HG03095 (cell line): Measurements from ENCODE around the gene TMEM42.
A peak's percentile ranks its signal among the peaks of the same experiment; 100 is the strongest.
"Not testable (repeated sequence)": the region's sequence is repeated elsewhere in the genome, so short reads cannot be mapped to it uniquely, and the experiment has no call there.

Source experiments
- ATAC-seq: cut with Tn5 transposase; IDR thresholded peaks from one replicate; pipeline ENCODE4 v1.9.1; 2021; ENCODE audit warnings: moderate library complexity; ENCODE audit not compliant: unreplicated experiment

The TMEM42 gene

DNA sequence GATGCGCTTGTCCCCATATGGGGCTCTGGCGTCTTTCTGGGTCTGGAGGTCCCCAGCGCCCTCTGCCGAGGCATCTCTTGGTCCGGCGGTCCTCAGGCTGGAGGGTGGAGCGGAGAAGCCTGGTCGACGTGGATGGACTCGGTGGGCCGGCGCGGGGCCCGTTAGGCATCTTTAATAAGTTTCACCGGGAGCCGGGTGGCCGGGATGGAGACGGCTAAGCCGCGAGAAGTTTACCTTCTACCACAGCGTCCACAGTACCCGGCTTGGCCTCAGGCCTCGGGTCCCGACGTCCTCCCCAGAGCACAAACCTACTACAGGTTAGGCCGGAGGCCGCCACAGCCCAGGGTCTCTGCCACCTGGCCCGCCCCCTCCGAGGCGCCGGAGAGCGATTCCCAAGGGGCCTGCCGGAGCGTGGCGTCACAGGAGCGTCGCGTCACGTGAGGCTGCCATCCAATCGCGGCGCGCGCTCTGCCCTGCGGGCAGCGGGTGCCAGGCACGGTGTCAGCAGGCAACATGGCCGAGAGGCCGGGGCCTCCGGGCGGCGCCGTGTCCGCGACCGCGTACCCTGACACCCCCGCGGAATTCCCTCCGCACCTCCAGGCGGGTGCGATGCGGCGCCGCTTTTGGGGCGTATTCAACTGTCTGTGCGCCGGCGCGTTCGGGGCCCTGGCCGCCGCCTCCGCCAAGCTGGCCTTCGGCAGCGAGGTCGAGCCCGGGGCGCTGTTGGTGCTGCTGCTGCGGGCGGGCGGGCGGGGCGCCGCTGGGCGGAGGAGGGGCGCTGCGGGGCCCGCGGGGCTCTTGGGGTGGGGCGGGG is at the start of gene TMEM42:
Gene TMEM42, plus strand, starts transcription at position 501 of the 814 bp plus-strand sequence. Its CDS starts 13 bp downstream, at position 514.
- ATAC-seq: peak; percentile 94

DNA sequence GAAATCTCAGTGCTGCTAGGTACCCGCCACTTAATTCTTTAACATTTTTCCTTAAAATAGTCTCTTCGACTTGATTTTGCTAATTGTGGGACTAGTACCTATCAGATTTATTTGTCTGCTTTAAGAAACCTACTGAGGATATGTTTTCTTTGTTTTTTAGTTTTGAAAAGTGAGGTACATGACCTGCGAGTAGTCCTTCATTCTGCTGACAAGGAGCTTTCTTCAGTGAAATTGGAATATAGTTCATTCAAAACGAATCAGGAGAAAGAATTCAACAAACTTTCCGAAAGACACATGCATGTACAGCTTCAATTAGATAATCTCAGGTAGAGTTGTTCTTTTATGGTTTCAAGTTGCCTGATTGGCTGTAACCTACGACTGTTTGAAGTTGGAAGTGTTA is 47.0 kb upstream of the TMEM42 start:
- no peak for ATAC-seq

DNA sequence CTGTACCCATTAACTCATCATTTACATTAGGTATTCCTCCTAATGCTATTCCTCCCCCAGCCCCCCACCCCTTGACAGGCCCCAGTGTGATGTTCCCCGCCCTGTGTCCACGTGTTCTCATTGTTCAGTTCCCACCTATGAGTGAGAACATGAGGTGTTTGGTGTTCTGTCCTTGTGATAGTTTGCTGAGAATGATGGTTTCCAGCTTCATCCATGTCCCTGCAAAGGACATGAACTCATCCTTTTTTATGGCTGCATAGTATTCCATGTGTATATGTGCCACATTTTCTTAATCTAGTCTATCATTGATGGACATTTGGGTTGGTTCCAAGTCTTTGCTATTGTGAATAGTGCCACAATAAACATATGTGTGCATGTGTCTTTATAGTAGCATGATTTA is 45.4 kb upstream of the TMEM42 start:
- not testable (repeated sequence) for ATAC-seq

DNA sequence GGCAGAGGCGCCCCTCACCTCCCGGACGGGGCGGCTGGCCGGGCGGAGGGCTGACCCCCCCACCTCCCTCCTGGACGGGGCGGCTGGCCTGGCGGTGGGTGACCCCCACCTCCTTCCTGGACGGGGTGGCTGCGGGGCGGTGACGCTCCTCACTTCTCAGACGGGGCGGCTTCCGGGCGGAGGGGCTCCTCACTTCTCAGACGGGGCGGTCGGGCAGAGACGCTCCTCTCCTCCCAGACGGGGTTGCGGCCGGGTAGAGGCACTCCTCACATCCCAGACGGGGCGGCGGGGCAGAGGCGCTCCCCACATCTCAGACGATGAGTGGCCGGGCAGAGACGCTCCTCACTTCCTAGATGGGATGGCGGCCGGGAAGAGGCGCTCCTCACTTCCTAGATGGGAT is 40.5 kb upstream of the TMEM42 start:
- ATAC-seq: not testable (repeated sequence)

DNA sequence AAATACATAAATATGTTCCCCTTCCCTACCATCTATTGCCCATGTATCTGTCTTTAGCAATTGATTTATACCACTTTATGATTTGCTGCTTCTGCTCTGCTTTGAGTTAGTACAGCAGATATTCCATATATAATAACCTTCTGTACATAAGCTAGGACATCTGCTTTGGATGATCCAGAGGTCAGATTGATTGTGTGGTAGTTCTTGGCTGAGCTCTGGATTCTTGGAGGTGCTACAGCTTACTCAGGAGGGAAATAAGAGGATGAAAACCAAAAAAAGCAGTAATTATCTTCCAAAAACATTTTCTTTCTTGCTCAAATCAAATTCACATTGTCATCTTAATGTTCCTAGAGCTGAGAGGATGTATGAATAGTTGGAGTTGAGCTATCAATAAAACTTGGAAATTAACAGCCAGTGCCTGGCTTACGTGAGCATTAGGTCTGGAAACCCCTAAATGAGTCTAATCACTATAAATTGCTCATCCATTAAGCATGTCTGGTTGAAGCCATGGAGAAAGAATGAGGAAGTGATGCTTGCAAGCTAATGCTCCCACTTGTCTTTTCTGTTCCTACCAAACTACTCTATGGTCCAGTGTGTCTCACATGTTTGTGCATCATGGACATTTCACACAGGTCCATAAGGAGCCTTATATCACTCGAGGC is 36.3 kb upstream of the TMEM42 start:
- ATAC-seq: no peak

DNA sequence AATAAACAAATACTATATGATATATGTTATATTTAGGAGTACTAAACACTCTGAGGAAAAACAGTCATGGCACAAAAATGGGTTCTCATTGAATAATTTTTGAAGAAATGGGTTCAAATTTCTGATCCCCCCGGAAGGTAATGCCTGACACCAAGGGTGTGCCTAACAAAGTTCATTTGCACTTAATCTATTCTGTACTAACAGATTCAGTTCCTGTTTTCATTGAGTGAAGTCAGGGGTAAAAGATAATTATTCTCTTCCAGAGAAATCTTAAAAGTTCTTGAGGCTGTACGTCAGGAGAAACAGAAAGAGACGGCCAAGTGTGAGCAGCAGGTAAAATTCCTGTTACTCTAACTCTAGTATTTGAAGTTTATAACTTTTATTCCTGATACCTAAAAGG is 34.5 kb upstream of the TMEM42 start:
- ATAC-seq: no peak

DNA sequence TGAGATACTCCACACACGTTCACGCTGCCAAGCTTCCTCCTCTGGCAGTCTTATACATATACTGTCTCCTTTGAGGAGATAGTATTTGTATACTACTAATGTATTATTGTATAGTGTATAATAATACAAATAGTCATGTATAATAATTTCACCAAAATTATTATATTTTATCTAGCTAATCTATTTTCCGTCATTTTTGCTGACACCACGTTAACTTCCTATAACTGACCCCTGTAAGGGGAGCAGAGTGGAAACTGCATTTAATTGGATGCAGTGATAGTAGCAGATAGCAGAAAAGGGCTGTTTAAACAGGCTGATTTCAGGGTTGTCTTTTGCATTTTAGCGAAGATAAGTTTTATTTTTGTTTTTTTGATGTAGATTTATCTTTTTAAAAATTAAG is 30.5 kb upstream of the TMEM42 start:
- ATAC-seq: no peak

DNA sequence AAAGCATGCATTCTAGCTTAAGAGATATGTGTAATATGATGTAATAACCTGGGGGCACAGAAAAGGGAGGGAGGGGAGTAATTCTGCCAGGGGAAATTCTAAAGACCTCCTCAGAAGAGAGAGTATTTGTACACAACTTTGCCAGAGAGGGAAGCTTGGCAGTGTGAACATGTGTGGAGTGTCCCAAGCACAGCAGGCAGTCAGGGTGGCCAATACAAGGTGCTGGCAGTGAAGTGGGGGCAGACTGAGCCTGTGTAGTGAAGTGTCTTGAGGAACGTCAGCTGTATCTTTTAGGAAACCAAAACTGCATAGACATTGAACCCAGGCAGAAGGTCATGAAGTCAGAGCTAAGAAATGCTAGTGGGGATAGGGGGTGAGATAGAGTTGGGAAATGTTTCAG is 29.7 kb upstream of the TMEM42 start:
- no peak for ATAC-seq

DNA sequence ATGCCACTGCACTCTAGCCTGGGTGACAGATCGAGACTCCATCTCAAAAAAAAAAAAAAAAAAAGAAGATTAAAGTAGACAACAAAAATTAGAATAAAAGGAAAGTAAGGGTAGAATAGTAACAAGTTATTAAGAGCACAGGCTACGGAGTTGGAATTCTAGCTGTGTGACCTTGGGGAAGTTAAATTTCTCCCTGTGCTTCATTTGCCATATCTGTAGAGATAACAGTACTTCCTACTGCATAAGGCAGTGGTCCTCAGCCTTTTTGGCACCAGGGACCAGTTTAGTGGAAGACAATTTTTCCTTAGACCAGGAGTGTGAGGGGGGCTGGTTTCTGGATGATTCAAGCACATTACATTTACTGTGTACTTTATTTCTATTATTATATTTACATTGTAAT is 28.7 kb upstream of the TMEM42 start:
- no peak for ATAC-seq

DNA sequence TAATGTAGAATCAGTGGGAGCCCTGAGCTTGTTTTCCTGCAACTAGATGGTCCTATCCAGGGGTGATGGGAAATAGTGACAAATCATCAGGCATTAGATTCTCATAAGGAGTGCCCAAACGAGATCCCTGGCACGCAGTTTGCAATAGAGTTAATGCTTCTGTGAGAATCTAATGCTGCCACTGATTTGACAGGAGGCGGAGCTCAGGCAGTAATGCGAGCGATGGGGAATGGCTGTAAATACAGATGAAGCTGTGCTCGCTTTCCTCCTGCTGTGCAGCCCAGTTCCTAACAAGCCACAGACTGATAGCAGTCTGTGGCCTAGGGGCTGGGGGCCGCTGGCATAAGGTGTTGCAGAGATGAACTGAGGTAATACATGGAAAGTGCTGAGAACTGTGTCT is 28.3 kb upstream of the TMEM42 start:
- ATAC-seq: no peak

DNA sequence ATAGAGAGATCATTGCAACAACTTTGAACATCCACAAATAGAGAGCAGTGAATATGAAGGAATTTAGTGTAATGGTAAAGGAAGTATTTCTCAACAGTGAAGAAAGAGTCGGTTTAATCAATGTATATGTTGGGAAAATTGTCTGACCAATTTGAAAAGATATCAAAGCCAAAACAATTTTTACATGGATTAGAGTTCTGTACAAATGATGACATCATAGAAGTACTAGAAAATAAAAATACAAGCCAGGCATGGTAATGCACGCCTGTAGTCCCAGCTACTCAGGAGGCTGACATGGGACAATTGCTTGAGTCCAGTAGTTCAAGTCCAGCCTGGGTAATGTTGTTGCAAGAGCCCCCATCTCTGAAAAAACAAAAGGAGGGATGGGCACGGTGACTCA is 26.0 kb upstream of the TMEM42 start:
- no peak for ATAC-seq

DNA sequence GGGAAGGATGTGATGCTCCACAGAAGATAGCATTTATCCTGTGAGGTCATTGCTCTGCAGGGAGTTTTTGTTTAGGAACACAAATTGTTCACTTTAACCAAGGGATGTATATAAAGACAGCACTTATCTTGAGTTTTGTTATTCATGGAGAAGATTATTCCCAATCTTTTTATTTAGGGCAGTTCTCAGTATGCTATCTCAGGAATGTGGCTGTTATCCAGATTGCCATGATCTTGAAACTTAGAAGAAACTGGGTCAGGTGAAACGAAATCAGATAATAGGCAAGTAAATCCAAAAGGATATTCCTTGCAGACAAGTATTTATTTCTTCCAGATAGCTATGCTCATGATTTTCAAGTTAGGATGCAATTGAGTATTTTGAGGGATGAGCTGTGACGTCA is 19.3 kb upstream of the TMEM42 start:
- no peak for ATAC-seq

DNA sequence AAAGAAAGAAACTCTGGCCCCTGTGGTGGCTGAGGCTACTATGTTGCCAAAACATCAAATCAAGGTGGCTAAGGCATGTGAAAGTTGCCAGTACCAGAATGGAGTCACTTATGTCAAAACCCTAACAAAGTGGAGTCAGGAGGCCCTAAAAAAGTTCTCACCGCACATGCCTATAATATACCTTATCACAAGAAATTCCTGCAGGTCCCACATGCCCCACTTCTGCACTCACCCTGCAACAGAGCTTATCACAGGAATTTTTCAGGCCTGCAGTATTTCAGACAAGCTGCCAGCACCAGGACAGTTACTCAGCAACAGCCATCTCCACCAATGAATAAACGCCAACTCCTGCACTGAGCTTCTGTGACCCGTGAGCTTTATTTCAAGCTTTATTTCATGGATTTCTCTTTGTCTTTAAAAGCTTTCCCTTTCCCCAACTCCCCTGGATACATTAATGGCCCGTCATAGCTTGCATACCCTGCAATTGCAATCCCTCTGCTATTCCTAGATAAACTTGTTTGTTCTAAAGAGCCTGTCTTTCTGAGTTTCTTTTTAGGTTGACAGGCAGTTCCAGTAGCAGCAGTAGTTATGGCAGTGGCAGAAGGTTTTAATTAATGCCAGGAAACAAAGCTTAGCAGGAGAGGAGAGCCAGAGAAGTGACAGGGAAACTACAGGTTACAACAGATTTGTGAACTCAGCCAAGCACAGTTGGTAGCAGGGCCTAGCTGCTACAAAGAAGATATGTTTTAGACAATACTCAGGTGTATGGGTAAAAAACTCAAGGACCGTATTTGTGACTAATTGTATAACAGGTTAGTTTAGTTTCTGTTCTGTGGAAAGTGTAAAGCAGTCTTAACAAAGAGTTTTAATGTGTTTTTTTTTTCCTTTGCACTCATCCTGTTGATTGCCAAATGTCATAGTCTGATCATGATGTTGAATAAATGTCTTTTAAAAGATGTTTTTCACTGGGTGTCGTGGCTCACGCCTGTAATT is 15.9 kb upstream of the TMEM42 start:
- no peak for ATAC-seq

DNA sequence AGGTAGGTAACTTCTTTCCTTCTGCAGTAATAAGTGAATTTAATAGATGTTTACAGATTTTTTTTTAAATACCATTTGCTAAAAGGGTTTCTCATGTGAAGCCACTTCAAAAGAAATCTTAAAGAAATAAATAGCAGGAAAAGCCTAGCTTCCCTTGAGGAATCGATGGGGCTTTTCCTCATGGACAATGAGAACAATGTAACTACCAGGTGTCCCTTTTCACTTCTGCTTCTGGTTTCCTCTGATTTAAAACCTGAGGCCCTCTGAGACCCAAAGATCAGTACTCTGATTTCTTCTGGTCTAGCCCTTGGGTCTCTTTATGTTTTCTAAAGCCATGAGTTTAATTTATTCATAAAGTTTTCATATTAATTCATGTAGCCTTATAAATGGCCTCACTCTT is 13.1 kb upstream of the TMEM42 start:
- ATAC-seq: no peak

DNA sequence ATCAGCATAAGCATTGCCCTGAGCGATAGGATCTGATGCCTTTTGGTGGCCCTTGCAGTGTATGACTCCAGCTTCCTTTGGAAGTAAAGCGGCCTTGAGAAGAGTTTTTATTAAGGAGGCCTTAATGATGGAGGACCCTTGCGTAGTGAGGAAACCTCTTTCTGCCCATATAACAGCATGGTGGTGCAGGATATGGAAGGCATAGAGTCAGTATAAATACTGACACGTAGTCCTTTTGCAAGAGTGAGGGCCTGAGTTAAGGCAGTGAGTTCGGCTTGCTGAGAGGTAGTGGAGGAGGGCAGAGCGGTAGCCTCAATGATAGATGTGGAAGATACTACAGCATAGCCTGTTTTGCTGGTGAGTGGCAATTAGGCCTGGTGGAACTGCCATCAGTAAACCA is 5.0 kb upstream of the TMEM42 start:
- ATAC-seq: not testable (repeated sequence)

DNA sequence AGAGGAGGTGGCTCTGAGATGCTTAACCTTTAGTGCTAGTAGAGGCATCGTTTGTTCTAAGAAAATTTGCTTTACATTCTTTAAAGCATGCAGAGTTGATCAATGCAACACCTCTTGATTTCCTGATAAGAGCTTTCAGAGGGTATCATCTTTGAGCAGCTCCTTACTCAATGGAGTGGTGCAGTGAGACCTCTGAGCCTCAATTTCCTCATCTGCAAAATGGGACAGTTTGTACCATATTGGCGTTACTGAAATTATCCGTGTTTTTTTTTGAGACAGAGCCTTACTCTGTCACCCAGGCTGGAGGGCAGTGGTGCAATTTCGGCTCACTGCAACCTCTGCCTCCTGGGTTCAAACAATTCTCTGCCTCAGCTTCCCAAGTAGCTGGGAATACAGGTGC is 1.6 kb upstream of the TMEM42 start:
- ATAC-seq: no peak

DNA sequence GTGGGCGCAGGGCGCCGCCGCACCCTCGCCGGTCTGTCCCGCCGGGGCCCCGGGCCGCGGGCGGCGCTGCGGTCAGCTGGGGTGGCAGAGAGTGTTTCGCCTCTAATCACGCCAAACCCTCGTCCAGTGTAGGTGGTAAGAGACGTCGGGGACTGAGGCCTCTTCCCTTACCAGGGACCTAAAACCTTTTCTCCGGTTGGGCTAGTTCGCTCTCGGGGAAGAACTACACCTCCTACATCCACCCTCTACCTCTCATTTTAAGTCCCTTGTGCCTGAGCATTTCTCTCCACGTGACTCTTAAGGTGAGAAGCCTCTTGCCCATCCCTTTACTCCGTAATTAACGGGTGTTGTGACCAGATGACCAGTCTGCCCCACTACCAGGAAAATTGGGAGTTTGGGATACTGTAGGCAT is 520 bp downstream of the TMEM42 start:
- ATAC-seq: peak; percentile 4

DNA sequence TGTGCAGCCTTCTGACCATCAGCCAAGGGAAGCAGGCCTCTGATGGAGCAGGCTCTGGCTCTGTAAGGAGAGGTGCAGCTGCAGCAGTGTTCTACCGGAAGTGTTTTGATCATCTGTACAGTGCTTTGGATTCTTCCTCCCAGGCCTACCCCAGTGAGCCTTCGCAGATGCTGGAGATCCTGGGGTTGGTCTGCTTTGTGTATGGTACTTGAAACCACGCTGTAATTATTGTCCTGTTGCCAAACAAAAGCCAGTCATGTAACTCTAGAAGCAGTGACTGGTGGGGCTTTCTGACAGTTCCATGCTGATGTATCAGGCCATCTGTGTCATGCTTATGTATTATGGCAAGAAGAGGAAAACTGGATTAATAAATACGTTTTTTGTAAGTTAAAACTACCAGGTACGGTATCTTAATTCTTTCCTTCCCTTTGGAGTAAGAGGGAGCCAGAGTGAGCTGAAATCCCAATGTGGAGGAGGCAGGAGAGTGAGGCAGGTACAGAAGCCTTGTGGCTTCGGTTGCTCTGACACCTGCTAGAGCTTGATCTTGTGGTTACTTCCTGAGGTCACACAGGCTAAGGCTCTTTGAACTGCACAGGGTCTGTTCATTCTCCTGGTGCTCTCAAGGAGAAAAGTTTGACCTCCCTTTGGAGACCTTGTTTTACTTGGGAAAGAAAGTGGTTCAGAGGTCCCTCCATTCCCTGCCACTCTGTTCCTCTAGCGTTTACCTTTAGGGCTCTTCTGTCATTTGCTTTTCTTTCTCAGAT is 3.7 kb downstream of the TMEM42 start:
- ATAC-seq: no peak

DNA sequence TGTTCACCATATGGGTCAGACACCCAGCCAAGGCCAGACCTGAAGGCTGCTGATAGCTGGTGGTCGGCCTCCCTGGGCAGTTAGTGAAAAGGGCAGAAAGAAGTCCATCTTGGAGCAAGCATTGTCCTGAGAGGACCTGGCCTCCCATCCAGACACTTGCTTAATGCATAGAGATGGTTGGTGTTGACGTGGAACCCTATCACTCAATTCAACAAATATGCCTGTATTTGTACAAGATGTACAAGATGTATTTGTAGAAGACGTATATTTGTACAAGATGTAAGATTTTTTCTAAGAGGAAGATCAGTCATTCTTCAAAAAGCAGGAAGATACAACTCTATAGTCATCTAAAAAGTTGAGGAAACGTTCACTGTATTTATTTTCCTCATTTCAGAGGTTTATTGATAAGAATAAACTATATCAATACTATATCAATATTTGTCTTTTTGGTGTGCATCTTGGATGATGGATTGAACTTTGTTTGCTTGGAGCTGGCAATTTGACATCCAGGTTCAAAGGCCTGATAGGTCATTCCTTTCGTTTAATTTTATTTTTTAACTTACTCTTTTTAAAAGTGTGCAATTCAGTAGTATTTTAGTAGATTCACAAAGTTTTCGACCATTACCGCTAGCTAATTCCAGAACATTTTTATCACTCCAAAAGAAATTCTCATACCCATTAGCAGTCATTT is 5.9 kb downstream of the TMEM42 start:
- no peak for ATAC-seq
